Astrocyte (in vitro differentiated cells and primary cell): ENCODE measurements around the gene MEP1A. TPM values are rescaled to one million over a fixed set of nuclear protein-coding genes. Genes with fewer than 3 reads are reported as not detected.
"Not testable (repeated sequence)": the region's sequence is repeated elsewhere in the genome, so short reads cannot be mapped to it uniquely, and the experiment has no call there.

Source experiments
- DNase-seq: peaks from one replicate; pipeline ENCODE4 v3.0.0-alpha.2; 2010; ENCODE audit warnings: low read depth
- FAIRE-seq: peaks from 2 replicates; lab custom pipeline; 2011; peaks lifted over from hg19 to GRCh38; lab: Jason Lieb, UNC
- H2AFZ ChIP-seq: 2 replicates; pipeline ENCODE4 v1.6.0; 2012; ENCODE audit warnings: low read depth, low read length, inconsistent platforms
- H3K27ac ChIP-seq: 2 replicates; pipeline ENCODE4 v1.5.1; 2011; ENCODE audit warnings: low read depth, low read length, inconsistent platforms
- H3K27me3 ChIP-seq: 2 replicates; pipeline ENCODE4 v1.6.0; 2011; ENCODE audit warnings: low read length, inconsistent platforms; ENCODE audit not compliant: insufficient read depth
- H3K36me3 ChIP-seq: 2 replicates; pipeline ENCODE4 v1.5.1; 2011; ENCODE audit warnings: low read length, inconsistent platforms; ENCODE audit not compliant: insufficient read depth
- H3K4me1 ChIP-seq: 2 replicates; pipeline ENCODE4 v1.5.1; 2011; ENCODE audit warnings: low read length, inconsistent platforms; ENCODE audit not compliant: insufficient read depth
- H3K4me2 ChIP-seq: 2 replicates; pipeline ENCODE4 v1.6.0; 2012; ENCODE audit warnings: low read length, inconsistent platforms
- H3K4me3 ChIP-seq: 2 replicates; pipeline ENCODE4 v1.5.1; 2011; ENCODE audit warnings: low read depth, mild to moderate bottlenecking, low read length, inconsistent platforms; ENCODE audit not compliant: insufficient read depth
- H3K79me2 ChIP-seq: 2 replicates; pipeline ENCODE4 v1.6.0; 2012; ENCODE audit warnings: mild to moderate bottlenecking, low read length, inconsistent platforms; ENCODE audit not compliant: insufficient read depth
- H3K9ac ChIP-seq: 2 replicates; pipeline ENCODE4 v1.6.0; 2012; ENCODE audit warnings: mild to moderate bottlenecking, low read length, inconsistent platforms
- H3K9me3 ChIP-seq: 2 replicates; pipeline ENCODE4 v1.5.1; 2012; ENCODE audit warnings: low read depth, mild to moderate bottlenecking, low read length, inconsistent platforms; ENCODE audit not compliant: insufficient read depth
- H4K20me1 ChIP-seq: 2 replicates; pipeline ENCODE4 v1.6.0; 2012; ENCODE audit warnings: low read length, inconsistent platforms; ENCODE audit not compliant: insufficient read depth
- H3K27ac Mint-ChIP-seq: one replicate; pipeline ENCODE4 v1.8.0; 2021; ENCODE audit warnings: mild to moderate bottlenecking, mixed read lengths; ENCODE audit not compliant: unreplicated experiment
- H3K27me3 Mint-ChIP-seq: one replicate; pipeline ENCODE4 v1.8.0; 2021; ENCODE audit warnings: low read depth, mixed read lengths; ENCODE audit not compliant: unreplicated experiment
- H3K36me3 Mint-ChIP-seq: one replicate; pipeline ENCODE4 v1.8.0; 2021; ENCODE audit warnings: low read depth, mixed read lengths; ENCODE audit not compliant: unreplicated experiment
- H3K4me1 Mint-ChIP-seq: one replicate; pipeline ENCODE4 v1.8.0; 2021; ENCODE audit warnings: low read depth, mixed read lengths; ENCODE audit not compliant: unreplicated experiment
- H3K4me3 Mint-ChIP-seq: one replicate; pipeline ENCODE4 v1.8.0; 2021; ENCODE audit warnings: mild to moderate bottlenecking, moderate library complexity, mixed read lengths; ENCODE audit not compliant: unreplicated experiment
- H3K9me3 Mint-ChIP-seq: one replicate; pipeline ENCODE4 v1.8.0; 2021; ENCODE audit warnings: mild to moderate bottlenecking, mixed read lengths; ENCODE audit not compliant: unreplicated experiment
- EZH2 ChIP-seq: IDR thresholded peaks from 2 replicates; pipeline ENCODE4 v1.6.1; 2012; ENCODE audit warnings: mild to moderate bottlenecking, low read length, inconsistent platforms; ENCODE audit not compliant: insufficient read depth
- total RNA-seq: library from RNA; stranded (reverse); gene quantifications from 2 replicates; pipeline ENCODE4 v1.2.1, GENCODE V29; 2021
- TF ChIP-seq, protein P1 (sequence below): IDR thresholded peaks from 2 replicates; pipeline ENCODE4 v1.5.1; 2011; ENCODE audit warnings: low read depth, mild to moderate bottlenecking, inconsistent platforms, low read length, moderate library complexity; ENCODE audit not compliant: insufficient read depth

MEP1A gene
- total RNA-seq, 1 donor from 2014 or later, result not detected

DNA sequence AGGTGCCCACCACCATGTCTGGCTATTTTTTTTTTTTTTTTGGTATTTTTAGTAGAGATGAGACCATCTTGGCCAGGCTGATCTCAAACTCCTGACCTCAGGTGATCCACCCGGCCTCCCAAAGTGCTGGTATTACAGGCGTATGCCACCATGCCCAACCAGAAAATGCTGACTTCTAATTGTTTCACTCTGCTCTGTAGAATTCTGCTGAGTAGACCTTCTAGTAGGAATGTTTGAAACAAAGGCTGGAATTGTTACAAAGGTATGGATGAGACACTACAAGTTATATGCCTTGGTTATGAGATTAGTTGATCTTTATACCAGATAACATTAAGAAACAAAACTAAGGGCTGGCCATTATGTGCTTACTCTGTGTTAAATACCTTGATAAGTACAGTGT lies 44.8 kb downstream of the MEP1A start:
- no peak for FAIRE-seq
- Histone ChIP-seq H3K36me3 (no peaks in the 10 kb centered on the region), H2AFZ (no peak overlapping the region), H3K4me2 (no peak overlapping the region), H3K27ac (no peak overlapping the region), H3K4me3 (no peak overlapping the region), H3K9me3 (no peaks in the 10 kb centered on the region), H3K4me1 (no peaks in the 10 kb centered on the region), H3K9ac (no peak overlapping the region), H3K27me3 (no peaks in the 10 kb centered on the region), H3K79me2 (no peaks in the 10 kb centered on the region), H4K20me1 (no peaks in the 10 kb centered on the region)
- TF ChIP-seq, protein P1, sequence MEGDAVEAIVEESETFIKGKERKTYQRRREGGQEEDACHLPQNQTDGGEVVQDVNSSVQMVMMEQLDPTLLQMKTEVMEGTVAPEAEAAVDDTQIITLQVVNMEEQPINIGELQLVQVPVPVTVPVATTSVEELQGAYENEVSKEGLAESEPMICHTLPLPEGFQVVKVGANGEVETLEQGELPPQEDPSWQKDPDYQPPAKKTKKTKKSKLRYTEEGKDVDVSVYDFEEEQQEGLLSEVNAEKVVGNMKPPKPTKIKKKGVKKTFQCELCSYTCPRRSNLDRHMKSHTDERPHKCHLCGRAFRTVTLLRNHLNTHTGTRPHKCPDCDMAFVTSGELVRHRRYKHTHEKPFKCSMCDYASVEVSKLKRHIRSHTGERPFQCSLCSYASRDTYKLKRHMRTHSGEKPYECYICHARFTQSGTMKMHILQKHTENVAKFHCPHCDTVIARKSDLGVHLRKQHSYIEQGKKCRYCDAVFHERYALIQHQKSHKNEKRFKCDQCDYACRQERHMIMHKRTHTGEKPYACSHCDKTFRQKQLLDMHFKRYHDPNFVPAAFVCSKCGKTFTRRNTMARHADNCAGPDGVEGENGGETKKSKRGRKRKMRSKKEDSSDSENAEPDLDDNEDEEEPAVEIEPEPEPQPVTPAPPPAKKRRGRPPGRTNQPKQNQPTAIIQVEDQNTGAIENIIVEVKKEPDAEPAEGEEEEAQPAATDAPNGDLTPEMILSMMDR, result no peak
- no peak for TF ChIP-seq EZH2
- Mint-ChIP-seq H3K4me3 (no peak overlapping the region), H3K36me3 (no peaks in the 10 kb centered on the region), H3K27ac (no peak overlapping the region), H3K4me1 (no peaks in the 10 kb centered on the region), H3K27me3 (no peaks in the 10 kb centered on the region), H3K9me3 (peaks cover 16% of the 10 kb centered on the region)
- DNase-seq, result no peak

DNA sequence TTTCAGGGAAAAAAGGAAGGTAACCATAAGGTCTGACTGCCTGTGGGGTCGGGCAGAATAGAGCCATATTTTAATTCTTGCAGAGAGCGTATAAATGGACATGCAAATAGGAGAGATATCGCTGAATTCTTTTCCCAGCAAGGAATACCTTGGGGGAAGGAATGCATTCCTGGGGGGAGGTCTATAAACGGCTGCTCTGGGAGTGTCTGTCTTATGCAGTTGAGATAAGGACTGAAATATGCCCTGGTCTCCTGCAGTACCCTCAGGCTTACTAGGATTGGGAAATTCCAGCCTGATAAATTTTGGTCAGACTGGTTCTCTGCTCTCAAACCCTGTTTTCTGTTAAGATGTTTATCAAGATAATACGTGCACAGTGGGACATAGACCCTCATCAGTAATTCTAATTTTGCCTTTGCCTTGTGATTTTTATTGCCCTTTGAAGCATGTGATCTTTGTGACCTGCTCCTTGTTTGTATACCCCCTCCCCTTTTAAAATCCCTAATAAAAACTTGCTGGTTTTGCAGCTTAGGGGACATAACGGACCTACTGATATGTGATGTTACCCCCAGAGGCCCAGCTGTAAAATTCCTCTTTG lies 49.2 kb downstream of the MEP1A start:
- FAIRE-seq, H3K27ac ChIP-seq, H3K9me3 ChIP-seq, H3K27me3 Mint-ChIP-seq, H3K27ac Mint-ChIP-seq, H4K20me1 ChIP-seq, H3K4me3 ChIP-seq, H3K36me3 ChIP-seq, H3K4me1 ChIP-seq, H3K4me1 Mint-ChIP-seq, H3K4me3 Mint-ChIP-seq, H3K9ac ChIP-seq, H3K27me3 ChIP-seq, H3K4me2 ChIP-seq, H3K36me3 Mint-ChIP-seq, DNase-seq, H2AFZ ChIP-seq, H3K79me2 ChIP-seq: not testable (repeated sequence)
- H3K9me3 Mint-ChIP-seq, result peaks cover 18% of the 10 kb centered on the region

DNA sequence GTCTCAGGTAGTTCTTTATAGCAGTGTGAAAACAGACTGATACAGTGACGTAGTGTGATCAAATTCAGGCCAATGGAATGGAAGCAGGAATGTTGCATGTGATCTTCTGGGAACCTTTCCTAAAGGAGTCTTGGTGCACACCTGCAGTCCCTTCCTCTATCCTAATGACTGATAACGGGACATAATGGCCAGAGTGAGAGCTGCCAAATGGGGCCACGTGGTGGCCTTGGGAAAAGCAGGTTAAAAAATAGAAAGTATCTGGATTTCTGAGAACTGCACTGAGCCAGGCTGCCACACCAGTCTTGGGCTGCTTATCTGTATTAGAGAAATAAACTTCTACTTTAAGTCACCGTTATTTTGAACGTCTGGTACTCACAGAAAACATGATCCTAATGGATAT lies 51.9 kb downstream of the MEP1A start:
- H2AFZ ChIP-seq, result no peak overlapping the region
- H3K36me3 ChIP-seq, result no peaks in the 10 kb centered on the region
- H3K27ac ChIP-seq, result no peak overlapping the region
- no peaks in the 10 kb centered on the region for H3K27me3 ChIP-seq
- H3K9ac ChIP-seq, result no peak overlapping the region
- H3K4me3 Mint-ChIP-seq, result no peak overlapping the region
- H4K20me1 ChIP-seq, result no peaks in the 10 kb centered on the region
- peaks cover 18% of the 10 kb centered on the region for H3K9me3 Mint-ChIP-seq
- DNase-seq (no peak), FAIRE-seq (no peak)
- H3K4me1 Mint-ChIP-seq, result peaks cover 16% of the 10 kb centered on the region
- H3K36me3 Mint-ChIP-seq, result no peaks in the 10 kb centered on the region
- H3K27me3 Mint-ChIP-seq, result no peaks in the 10 kb centered on the region
- H3K4me1 ChIP-seq, result peaks cover 6% of the 10 kb centered on the region
- H3K4me3 ChIP-seq, result no peak overlapping the region
- H3K9me3 ChIP-seq, result no peaks in the 10 kb centered on the region
- no peak overlapping the region for H3K4me2 ChIP-seq
- no peak for TF ChIP-seq EZH2
- TF ChIP-seq, protein P1, result no peak
- no peak overlapping the region for H3K27ac Mint-ChIP-seq
- no peaks in the 10 kb centered on the region for H3K79me2 ChIP-seq
